Measurements from ENCODE around the gene XYLT1. TPM values are rescaled to one million over a fixed set of nuclear protein-coding genes. Genes with fewer than 3 reads are reported as not detected.

Gene XYLT1
- total and polyA plus RNA-seq, 2 of the 13 experiments (the other 11 are each of a cell fraction or from before 2014, with no cell fraction given) = not detected

GRCh38 chr16:17367036-17367435 is 103.7 kb downstream of the XYLT1 start (continued):
- TF ChIP-seq ZNF710 (CRISPR knock-in tag; IDR thresholded peaks at IDR 0.05; ENCODE audit: borderline replicate concordance) (no peak), ZNF446 (CRISPR knock-in tag; IDR thresholded peaks at IDR 0.05) (no peak), XBP1 (CRISPR knock-in tag; IDR thresholded peaks at IDR 0.05) (no peak), SMYD3 (CRISPR knock-in tag; IDR thresholded peaks at IDR 0.05) (no peak), NR0B2 (CRISPR knock-in tag; IDR thresholded peaks at IDR 0.05) (no peak), ZNF496 (CRISPR knock-in tag; IDR thresholded peaks at IDR 0.05; ENCODE audit: insufficient replicate concordance) (no peak), SRSF9 (IDR thresholded peaks at IDR 0.05; ENCODE audit: borderline replicate concordance, insufficient read depth, low read depth, low read length, poor library complexity, severe bottlenecking) (no peak), SNAI1 (CRISPR knock-in tag; IDR thresholded peaks at IDR 0.05; ENCODE audit: borderline replicate concordance) (no peak)

- intact Hi-C loops (cut with micrococcal nuclease; ENCODE audit: unreplicated experiment) = no loop called here
Measured at GRCh38 chr16:17366299-17366961, 104.3 kb downstream of the XYLT1 start.

More at GRCh38 chr16:17366299-17366961, 104.3 kb downstream of the XYLT1 start:
- no peak for TF ChIP-seq KLF6 (CRISPR knock-in tag; IDR thresholded peaks at IDR 0.05)
- no peak for TF ChIP-seq NAIF1 (CRISPR knock-in tag; IDR thresholded peaks at IDR 0.05; ENCODE audit: borderline replicate concordance)
- TF ChIP-seq ZNF629 (CRISPR knock-in tag; conservative IDR thresholded peaks at IDR 0.05) = peak; percentile 66
- ATAC-seq = no peak
- in situ Hi-C loops (cut with HindIII; ENCODE audit: extremely low pct_ligation_motif_present, low pct_unique_long_range_greater_than_20kb) = no loop called here
- no peaks in the 10 kb centered on the region for H3K36me3 ChIP-seq (replicated peaks in 1 of 2; ENCODE audit: control insufficient read depth in 1 of 2, insufficient read depth in 2 of 2, low read length in 2 of 2)
- H3K9ac ChIP-seq (ENCODE audit: insufficient read depth, low read depth, low read length) = no peak overlapping the region
- no peaks in the 10 kb centered on the region for H3K9me3 ChIP-seq (ENCODE audit: low read length)
- ChIA-PET POLR2A (no interaction called here), CTCF (ENCODE audit: low intra/inter-chr PET ratio, low total read pairs) (no interaction called here)
- no peak overlapping the region for H3K4me3 ChIP-seq (replicated peaks in 1 of 3; ENCODE audit: insufficient read depth in 1 of 3, low read depth in 2 of 3, low read length in 3 of 3)
- no peaks in the 10 kb centered on the region for H3K79me2 ChIP-seq (ENCODE audit: insufficient read depth, low read length)
- no peak overlapping the region for H3K4me2 ChIP-seq (ENCODE audit: low read depth, low read length)
- no peaks in the 10 kb centered on the region for H3K4me1 ChIP-seq (ENCODE audit: insufficient read depth, low read length)
- no peak for DNase-seq (ENCODE audit: low spot score)
- BruUV-seq (replicated peaks) = no TSS peak
- H3K27me3 ChIP-seq (ENCODE audit: control insufficient read depth in 1 of 2, insufficient read depth in 2 of 2, low read length in 2 of 2) = peaks cover 0 to 9% of the 10 kb centered on the region in 2 experiments; a peak in 1 of 5 replicates
- WGBS (ENCODE audit: low lambda C conversion rate) = 14% methylated on average over 8 of the region's 8 CpGs
- no peaks in the 10 kb centered on the region for H4K20me1 ChIP-seq (ENCODE audit: insufficient read depth, low read length)
- no peak for FAIRE-seq
- H2AFZ ChIP-seq (ENCODE audit: low read length) = no peak overlapping the region
- H3K27ac ChIP-seq (ENCODE audit: extremely low read length, insufficient read depth, low read length) = no peak overlapping the region

Measured in HepG2 (cell line).